Measurements from ENCODE around the gene ZNF275. TPM values are rescaled to one million over a fixed set of nuclear protein-coding genes. Genes with fewer than 3 reads are reported as not detected.

Gene ZNF275
- total RNA-seq, 1 experiment from 2014 or later, result 9.8 TPM

- H3K9me3 ChIP-seq (ENCODE audit: control insufficient read depth in 1 of 2, insufficient read depth in 1 of 2, low read depth in 1 of 2, low read length in 2 of 2), result no peaks in the 10 kb centered on the region
- no peak overlapping the region for H3K4me3 ChIP-seq (replicated peaks in 1 of 2; ENCODE audit: low read depth in 1 of 2, low read length in 2 of 2)
- no peaks in the 10 kb centered on the region for H4K20me1 ChIP-seq (ENCODE audit: insufficient read depth)
- no peak overlapping the region for H3K4me2 ChIP-seq (ENCODE audit: low read length)
- ChIA-PET RAD21 (ENCODE audit: low non-redundant PET in 1 of 2, low total read pairs in 2 of 2, uncharacterized antibody in 2 of 2, unreplicated experiment in 2 of 2) (no interaction called here), POLR2A (no interaction called here), CTCF (no interaction called here)
- no TSS peak for BruUV-seq (replicated peaks)
- intact Hi-C loops (cut with micrococcal nuclease), result no loop called here
- H3K4me1 ChIP-seq (ENCODE audit: control insufficient read depth in 1 of 2, insufficient read depth in 2 of 2, low read length in 2 of 2), result no peaks in the 10 kb centered on the region
- no peaks in the 10 kb centered on the region for H3K36me3 ChIP-seq (ENCODE audit: control insufficient read depth in 1 of 2, insufficient read depth in 2 of 2, low read length in 2 of 2)
- no peaks in the 10 kb centered on the region for H3K79me2 ChIP-seq (ENCODE audit: insufficient read depth, low read length)
- H3K9me2 ChIP-seq (ENCODE audit: insufficient read depth), result no peaks in the 10 kb centered on the region
- no peak overlapping the region for H3K27ac ChIP-seq (ENCODE audit: low read depth, low read length)
- no peak overlapping the region for H2AFZ ChIP-seq (ENCODE audit: low read depth, low read length, poor library complexity, severe bottlenecking)
- DNase-seq (ENCODE audit: low read depth, low spot score) (no peak), ATAC-seq (no peak)
- H3K27me3 ChIP-seq (ENCODE audit: insufficient read depth, low read length), result peaks cover 10% of the 10 kb centered on the region; the same call in 1 of the 2 replicates
- H3K9ac ChIP-seq (ENCODE audit: low read length), result no peak overlapping the region
- TF ChIP-seq ZBTB33 (IDR thresholded peaks at IDR 0.05; ENCODE audit: extremely low read depth, insufficient replicate concordance, low read length), result no peak
- no peak for TF ChIP-seq ELF1 (IDR thresholded peaks at IDR 0.05; ENCODE audit: borderline replicate concordance, low read depth)
- no peak for TF ChIP-seq CBX3 (IDR thresholded peaks at IDR 0.05; ENCODE audit: low read depth)
- no peak for TF ChIP-seq YY1 (IDR thresholded peaks at IDR 0.05; ENCODE audit: extremely low read depth, insufficient replicate concordance, low read depth, low read length)
Observed at GRCh38 chrX:153304988-153305736, 28.8 kb upstream of the ZNF275 start.

- Histone ChIP-seq H3K79me2 (ENCODE audit: insufficient read depth, low read length) (no peaks in the 10 kb centered on the region), H3K27ac (ENCODE audit: low read depth, low read length) (no peak overlapping the region), H3K9me3 (ENCODE audit: control insufficient read depth in 1 of 2, insufficient read depth in 1 of 2, low read depth in 1 of 2, low read length in 2 of 2) (no peaks in the 10 kb centered on the region), H3K36me3 (ENCODE audit: control insufficient read depth in 1 of 2, insufficient read depth in 2 of 2, low read length in 2 of 2) (no peaks in the 10 kb centered on the region), H4K20me1 (ENCODE audit: insufficient read depth) (no peaks in the 10 kb centered on the region), H3K9me2 (ENCODE audit: insufficient read depth) (no peaks in the 10 kb centered on the region), H2AFZ (ENCODE audit: low read depth, low read length, poor library complexity, severe bottlenecking) (no peak overlapping the region), H3K4me1 (ENCODE audit: control insufficient read depth in 1 of 2, insufficient read depth in 2 of 2, low read length in 2 of 2) (no peaks in the 10 kb centered on the region), H3K9ac (ENCODE audit: low read length) (no peak overlapping the region), H3K4me3 (replicated peaks in 1 of 2; ENCODE audit: low read depth in 1 of 2, low read length in 2 of 2) (no peak overlapping the region), H3K27me3 (ENCODE audit: insufficient read depth, low read length) (peaks cover 8% of the 10 kb centered on the region; the same call in 1 of the 2 replicates), H3K4me2 (ENCODE audit: low read length) (no peak overlapping the region)
- ATAC-seq, result no peak
- intact Hi-C loops (cut with micrococcal nuclease), result no loop called here
- DNase-seq (ENCODE audit: low read depth, low spot score), result no peak
- CTCF ChIA-PET, result no interaction called here
- no TSS peak for BruUV-seq (replicated peaks)
- POLR2A ChIA-PET, result no interaction called here
- RAD21 ChIA-PET (ENCODE audit: low non-redundant PET in 1 of 2, low total read pairs in 2 of 2, uncharacterized antibody in 2 of 2, unreplicated experiment in 2 of 2), result no interaction called here
- no peak for TF ChIP-seq SIN3A (IDR thresholded peaks at IDR 0.05; ENCODE audit: low read depth)
- no peak for TF ChIP-seq SP1 (IDR thresholded peaks at IDR 0.05; ENCODE audit: low read depth)
- no peak for TF ChIP-seq REST (IDR thresholded peaks at IDR 0.05; ENCODE audit: low read depth)
- no peak for TF ChIP-seq YY1 (IDR thresholded peaks at IDR 0.05; ENCODE audit: extremely low read depth, insufficient replicate concordance, low read depth, low read length)
- TF ChIP-seq ATF3 (IDR thresholded peaks at IDR 0.05), result no peak
- TF ChIP-seq SRF (IDR thresholded peaks at IDR 0.05; ENCODE audit: low read depth), result no peak
- no peak for TF ChIP-seq POLR2AphosphoS5 (IDR thresholded peaks at IDR 0.05; ENCODE audit: low read depth, low read length)
- TF ChIP-seq CTCF (IDR thresholded peaks at IDR 0.05 in 2 of 3, conservative IDR thresholded peaks at IDR 0.05 in 1 of 3; ENCODE audit: borderline replicate concordance in 1 of 3, insufficient read depth in 1 of 3, low read depth in 2 of 3, low read length in 2 of 3), result no peak
Observed at GRCh38 chrX:153305972-153306371, 28.0 kb upstream of the ZNF275 start.

All from HCT116 (cell line).